HG02763 (cell line): ENCODE measurements around the gene PRCC.

Experiments
- ATAC-seq: cut with Tn5 transposase; IDR thresholded peaks from one replicate; pipeline ENCODE4 v1.9.1; 2021; ENCODE audit warnings: mild to moderate bottlenecking, moderate library complexity; ENCODE audit not compliant: unreplicated experiment

The PRCC gene

GRCh38 chr1:156767101-156767878 lies at the start of gene PRCC:
Gene PRCC (plus strand): TSS chr1:156767535. CDS start chr1:156767772, 237 bp downstream.
- peak; percentile 91 for ATAC-seq

DNA sequence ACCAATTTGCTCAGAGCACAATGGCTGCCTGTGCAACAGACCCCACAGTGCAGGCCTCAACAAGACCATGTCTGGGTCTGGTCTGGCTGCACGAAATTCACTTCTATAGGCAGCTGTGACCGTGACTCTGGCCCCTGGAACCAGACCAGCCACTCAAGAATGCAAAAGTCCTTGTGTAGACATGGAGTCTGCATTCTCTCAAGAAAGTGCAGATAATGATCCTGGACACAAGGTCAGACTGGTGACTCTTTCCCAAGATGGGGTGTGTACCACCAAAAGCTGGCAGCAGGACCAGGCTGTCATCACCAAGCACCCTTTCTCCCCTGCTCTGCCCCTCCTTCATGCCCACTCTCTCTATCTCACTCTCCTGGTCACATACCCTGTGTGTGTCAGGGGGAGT lies 46.2 kb upstream of the PRCC start:
- no peak for ATAC-seq

- ATAC-seq: no peak
These were observed 45.8 kb upstream of the PRCC start for GRCh38 chr1:156721535-156721934.

DNA sequence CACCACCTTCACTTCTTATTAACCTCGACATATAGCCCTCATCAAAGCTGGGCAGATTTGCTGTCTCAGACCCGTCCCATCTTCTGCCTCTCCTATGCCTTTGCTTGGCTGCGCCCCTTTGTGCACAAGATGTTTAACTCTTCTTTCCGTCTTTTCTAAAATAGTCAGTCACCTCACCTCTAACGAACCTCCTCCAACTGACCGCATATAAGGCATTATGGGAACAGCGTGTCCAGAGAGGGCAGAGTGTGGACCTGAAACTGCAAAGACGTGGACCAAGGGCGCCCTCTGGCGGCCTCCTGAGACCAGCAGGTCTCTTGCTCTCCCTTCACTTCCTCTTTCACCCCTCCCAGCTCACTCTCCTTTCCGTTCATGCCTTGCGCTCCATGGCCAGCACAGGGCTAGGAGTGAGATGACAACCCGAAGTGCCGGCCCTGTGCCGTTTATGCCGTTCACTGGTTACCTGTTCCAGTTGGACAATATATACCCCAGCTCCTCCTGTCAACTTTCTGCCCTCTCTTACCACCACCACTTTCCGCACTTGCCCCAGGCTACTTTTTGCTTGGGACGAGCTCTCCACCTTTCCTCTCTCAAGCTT lies 41.6 kb upstream of the PRCC start:
- ATAC-seq: no peak

- ATAC-seq: no peak
These were observed 40.6 kb upstream of the PRCC start for GRCh38 chr1:156726549-156727226.

GRCh38 chr1:156727492-156727891 lies 39.8 kb upstream of the PRCC start:
- ATAC-seq: no peak

GRCh38 chr1:156727926-156728598 lies 39.3 kb upstream of the PRCC start, which contains the start of gene METTL25B:
Gene METTL25B (plus strand): TSS chr1:156728469. CDS start chr1:156729105, 636 bp downstream.
- peak; percentile 53 for ATAC-seq

DNA sequence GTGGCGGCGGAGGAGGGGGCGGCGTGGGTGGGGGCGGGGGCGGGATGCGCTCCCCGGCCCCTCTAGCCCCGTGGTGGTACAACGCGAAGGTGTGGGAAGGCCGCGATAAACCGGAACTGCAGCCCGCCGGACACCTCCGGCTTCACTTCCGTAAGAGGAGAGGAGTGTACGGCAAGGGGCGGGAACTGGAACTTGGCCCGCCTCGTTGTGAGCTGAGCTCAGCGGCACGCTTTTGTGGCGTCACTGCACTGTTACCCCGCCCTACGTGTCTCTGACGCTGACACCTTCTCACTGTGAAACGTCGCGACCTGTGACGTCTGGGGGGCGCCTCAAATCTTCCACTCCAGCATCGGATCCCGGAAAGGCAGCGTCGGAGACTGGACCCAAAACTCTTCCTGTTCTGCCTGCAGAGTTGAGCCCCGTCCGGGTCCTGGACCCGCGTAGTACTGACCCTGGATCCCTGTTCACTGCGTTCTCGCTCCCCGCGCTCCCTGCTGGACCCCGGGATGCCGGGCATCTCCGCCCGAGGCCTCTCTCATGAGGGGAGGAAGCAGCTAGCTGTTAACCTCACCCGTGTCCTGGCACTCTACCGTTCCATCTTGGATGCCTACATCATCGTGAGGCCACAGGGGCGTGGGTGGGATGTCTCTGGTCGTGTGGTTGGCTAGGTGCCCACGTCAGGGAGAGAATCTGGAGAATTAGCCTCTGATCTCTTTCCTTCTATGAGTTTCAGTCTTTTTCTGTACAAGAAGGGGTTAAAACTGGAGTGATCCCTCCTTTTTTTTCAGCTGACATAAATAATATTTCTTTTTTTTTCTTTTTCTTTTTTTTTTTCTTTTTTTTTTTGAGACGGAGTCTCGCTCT lies 38.5 kb upstream of the PRCC start, which contains the start of gene ISG20L2:
Gene ISG20L2 (minus strand): TSS at position 168 of the 864 bp plus-strand sequence. CDS start 1,114 bp downstream, outside the sequence.
- peak; percentile 87 for ATAC-seq

DNA sequence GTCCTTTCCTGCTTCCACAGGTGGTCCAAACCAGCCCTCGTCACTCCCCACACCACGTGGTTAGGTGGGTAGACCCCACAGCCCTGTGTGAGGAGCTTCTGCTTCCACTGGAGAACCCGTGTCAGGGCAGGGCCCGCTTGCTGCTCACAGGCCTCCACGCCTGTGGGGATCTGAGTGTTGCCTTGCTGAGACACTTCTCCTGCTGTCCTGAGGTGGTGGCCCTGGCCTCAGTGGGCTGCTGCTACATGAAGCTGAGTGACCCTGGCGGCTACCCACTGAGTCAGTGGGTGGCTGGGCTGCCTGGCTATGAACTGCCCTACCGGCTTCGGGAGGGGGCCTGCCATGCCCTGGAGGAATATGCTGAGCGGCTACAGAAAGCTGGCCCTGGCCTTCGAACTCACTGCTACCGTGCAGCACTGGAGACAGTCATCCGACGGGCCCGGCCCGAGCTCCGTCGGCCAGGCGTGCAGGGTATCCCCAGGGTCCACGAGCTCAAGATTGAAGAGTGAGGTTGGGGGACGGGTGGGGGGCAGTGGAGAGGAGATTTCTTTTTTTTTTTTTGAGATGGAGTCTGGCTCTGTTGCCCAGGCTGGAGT lies 33.2 kb upstream of the PRCC start:
- ATAC-seq: no peak

DNA sequence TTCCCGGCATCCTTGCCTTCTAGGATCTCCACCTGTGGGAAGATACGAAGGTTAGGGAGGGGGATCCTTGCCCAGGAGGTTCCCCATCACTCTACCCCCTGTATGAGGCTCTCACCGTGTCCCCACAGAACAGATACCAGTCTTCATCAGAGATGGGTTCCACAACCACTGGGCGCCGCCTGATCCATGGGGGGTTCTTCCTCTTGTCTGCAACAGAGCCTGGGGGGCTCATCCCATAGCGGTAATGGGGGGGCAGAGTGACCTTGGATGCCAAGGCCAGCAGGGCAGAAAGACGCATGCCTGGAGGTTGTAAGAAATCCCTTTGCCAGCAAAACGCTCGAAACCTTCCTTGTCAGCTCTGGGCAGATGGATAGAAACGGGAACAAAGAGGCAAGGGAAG lies 28.9 kb upstream of the PRCC start:
- ATAC-seq: no peak

DNA sequence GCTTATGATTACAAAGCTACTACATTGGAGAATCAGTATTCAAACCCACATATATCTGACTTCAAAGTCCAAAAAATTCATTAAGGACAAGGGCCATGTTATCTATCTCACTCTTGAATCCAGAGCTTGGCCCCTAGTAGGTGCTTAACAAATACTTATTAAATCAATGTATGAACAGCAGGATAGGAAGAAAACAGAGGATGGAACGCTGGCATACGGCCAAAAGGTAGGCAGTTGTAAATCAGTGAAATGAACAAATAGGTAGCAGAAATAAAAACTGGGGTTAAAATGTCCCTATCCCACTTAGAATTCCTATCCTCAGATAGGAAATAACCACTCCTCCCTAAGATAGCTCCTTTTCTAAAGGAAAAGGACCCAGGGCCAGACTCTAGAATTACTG lies 28.4 kb upstream of the PRCC start:
- no peak for ATAC-seq

GRCh38 chr1:156740237-156740740 lies 27.0 kb upstream of the PRCC start:
- ATAC-seq: no peak

GRCh38 chr1:156740741-156741480 lies 26.4 kb upstream of the PRCC start, which contains the start of gene MRPL24:
Gene MRPL24 (minus strand): TSS chr1:156741088. CDS start chr1:156738704, 2,384 bp downstream.
- peak; percentile 83 for ATAC-seq

GRCh38 chr1:156741481-156741983 lies 25.8 kb upstream of the PRCC start:
- no peak for ATAC-seq

GRCh38 chr1:156742017-156742416 lies 25.3 kb upstream of the PRCC start:
- no peak for ATAC-seq

GRCh38 chr1:156742801-156743200 lies 24.5 kb upstream of the PRCC start:
- ATAC-seq: no peak

GRCh38 chr1:156743367-156744302 lies 23.7 kb upstream of the PRCC start:
- no peak for ATAC-seq
